Femur (tissue), 1 donor: Measurements from ENCODE around the gene BCKDK.
A peak's percentile ranks its signal among the peaks of the same experiment; 100 is the strongest.

Experiments
- DNase-seq: peaks from one replicate; pipeline ENCODE4 v3.0.0-alpha.2; 2017

BCKDK gene

GRCh38 chr16:31080756-31081419 lies 27.3 kb upstream of the BCKDK start:
- no peak for DNase-seq

GRCh38 chr16:31081428-31082351 lies 26.5 kb upstream of the BCKDK start:
- DNase-seq = no peak

- DNase-seq = no peak
Measured at GRCh38 chr16:31082368-31083045, 25.7 kb upstream of the BCKDK start.

- no peak for DNase-seq
Measured at GRCh38 chr16:31083081-31083480, 25.1 kb upstream of the BCKDK start.

- DNase-seq = no peak
Measured at GRCh38 chr16:31083556-31083955, 24.6 kb upstream of the BCKDK start.

GRCh38 chr16:31083981-31084380 lies 24.2 kb upstream of the BCKDK start:
- DNase-seq = no peak

GRCh38 chr16:31084584-31085302 lies 23.4 kb upstream of the BCKDK start:
- peak; percentile 50 for DNase-seq

DNA sequence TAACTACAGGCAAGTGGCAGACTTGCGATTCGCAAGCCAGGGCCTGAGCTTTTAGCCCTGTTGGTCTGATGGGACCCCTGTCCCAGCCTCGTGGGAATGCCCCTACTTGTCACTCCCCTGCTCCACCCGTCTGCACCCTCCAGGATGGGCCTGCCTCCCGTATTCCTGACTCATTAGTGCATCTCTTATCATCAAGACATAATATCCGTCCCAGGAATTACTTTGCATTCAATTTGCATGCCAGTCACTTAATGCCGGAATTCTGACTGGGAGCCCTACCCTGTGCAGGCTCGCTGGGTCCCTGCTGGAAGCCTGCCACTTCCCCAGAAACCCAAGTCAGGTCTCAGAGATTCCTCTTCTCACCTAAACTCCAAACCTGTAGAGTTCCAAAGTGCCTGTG lies 22.8 kb upstream of the BCKDK start:
- DNase-seq = no peak

DNA sequence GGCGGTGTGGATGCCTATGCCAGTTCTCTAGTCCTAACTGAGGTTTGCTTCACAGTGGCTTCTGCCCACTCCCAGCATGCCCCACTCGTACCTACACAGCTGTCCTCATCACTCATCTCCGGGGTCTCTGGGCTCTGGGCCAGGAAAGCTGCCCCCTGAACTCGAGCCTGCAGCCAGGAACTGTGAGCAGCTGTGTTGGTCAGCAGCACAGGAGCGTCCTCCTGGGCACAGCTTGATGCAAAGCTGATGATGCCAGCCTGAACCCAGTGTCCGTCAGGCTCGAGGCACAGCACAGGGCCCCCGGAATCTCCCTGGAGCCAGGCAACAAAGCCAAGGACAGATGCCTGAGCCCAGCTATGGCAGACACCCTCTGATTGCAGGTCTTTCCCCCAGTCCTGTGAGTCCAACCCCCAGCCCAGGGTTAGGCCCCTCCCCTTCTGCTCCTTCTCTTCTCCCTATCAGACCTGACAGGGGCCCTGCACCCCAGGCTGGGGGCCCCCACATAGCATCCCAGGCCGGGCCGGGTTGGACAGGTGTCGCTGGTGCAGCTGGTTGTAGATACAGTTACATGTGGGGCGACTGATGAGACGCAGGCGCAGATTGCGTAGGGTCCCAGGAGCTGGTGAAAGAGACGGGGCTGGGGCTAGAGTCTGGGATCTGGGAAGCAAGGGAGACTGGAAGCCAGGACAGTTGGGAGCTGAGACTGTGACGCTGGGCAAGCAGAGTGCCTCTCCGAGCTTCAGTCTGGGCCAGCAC lies 22.1 kb upstream of the BCKDK start:
- peak; percentile 84 for DNase-seq

GRCh38 chr16:31086629-31086906 lies 21.6 kb upstream of the BCKDK start:
- no peak for DNase-seq

- peak; percentile 18 for DNase-seq
Measured at GRCh38 chr16:31087481-31087880, 20.7 kb upstream of the BCKDK start.

GRCh38 chr16:31087971-31088370 lies 20.2 kb upstream of the BCKDK start:
- no peak for DNase-seq

GRCh38 chr16:31088459-31089183 lies 19.6 kb upstream of the BCKDK start, which contains the start of gene PRSS53:
Gene PRSS53 (minus strand): TSS chr16:31088943. CDS start chr16:31088809, 134 bp downstream.
- no peak for DNase-seq

DNA sequence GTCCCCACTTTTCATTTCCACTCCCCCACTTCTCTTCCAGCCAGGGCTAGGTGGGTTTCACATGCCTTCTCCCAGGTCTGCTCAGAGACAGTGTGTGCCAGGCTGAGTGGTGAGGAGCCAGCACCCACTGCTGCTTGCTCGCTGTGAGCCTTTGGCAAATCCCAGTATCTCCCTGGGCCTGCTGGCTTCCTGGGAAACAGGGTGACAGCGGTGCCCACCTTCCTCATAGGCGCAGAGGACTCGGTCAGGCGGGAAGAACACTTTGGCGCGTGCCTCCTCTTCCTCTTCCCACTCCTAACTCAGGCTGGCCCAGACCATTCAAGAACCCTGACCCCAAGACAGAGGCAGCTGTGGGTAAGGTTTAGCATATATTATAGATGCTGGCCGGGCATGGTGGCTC lies 19.0 kb upstream of the BCKDK start:
- DNase-seq = no peak

DNA sequence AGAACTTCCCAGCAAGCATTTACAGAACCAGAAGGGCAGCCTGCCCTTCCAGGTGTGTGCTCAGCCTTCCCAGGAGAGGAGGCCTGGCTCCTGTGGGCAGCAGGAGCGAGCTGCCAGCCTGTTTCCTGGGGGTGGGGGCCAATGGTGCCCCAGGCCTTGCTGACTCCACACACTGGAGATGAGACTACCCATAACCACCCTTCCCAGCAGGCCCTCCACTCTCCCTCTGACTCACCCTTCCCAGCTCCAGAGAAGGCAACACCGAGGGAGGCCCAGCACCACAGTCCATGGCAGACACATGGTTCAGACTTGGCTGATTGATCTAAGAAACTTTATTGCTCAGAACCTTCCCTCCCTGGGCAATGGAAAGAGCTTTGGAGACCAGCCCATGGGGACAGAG lies 17.6 kb upstream of the BCKDK start:
- no peak for DNase-seq

DNA sequence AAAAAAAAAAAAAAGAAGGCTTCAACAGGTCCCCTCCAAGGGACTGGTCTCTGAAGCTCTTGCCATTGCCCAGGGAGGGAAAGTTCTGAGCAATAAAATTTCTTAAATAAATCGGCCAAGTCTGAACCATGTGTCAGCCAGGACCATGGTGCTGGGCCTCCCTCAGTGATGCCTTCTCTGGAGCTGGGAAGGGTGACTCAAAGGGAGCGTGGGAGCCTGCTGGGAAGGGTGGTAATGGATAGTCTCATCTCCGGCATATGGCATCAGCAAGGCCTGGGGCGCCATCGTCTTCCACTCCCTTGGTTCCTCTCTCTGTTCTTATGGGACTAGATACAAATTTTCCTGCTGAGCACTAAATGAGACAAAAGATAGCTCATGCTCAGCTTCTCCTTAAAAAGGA lies 15.9 kb upstream of the BCKDK start:
- no peak for DNase-seq

DNA sequence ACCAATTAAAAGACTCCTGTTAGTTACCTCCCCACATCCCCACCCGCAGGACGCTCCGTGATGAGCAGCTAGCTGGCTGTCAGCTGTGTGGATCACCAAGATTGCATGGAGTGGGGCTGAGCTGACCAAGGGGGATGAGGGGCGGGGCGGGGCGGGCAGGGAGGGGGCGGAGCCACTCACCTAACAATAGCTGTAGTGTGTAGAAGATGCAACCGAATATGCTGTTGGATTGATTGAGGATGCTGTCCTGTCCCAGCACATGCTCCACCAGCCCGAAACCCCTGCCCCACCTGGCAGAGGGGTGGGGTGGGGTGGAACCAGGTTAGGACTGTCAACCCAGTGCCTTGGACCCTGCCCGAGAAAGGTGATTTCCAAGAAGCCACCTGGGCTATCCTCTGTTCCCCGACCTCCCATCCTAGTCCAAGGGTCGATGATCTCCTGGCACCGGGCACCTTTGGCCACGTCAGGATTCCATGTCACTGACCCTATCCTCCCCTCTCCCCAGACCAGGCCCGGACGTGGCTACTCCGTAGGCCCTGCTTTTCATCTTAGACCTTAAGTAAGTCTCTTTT lies 15.0 kb upstream of the BCKDK start:
- peak; percentile 64 for DNase-seq

DNA sequence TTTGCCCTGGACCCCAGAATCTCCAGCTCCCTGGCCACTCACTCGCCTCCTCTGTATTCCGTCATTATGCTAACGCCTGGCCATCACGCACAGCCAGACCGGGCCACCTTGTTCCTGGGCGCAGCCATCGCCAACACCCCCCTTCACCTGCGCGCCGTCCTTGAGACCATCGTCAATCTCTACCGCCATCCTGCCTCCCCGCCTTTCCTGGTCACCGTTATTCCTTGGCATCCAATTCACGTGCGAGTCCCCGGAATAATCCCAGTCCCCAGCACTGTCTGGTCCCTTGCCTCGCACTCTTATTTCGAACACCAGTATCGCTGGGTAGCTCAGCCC lies 14.1 kb upstream of the BCKDK start:
- DNase-seq = no peak

- peak; percentile 95 for DNase-seq
Measured at GRCh38 chr16:31094424-31095120, 13.6 kb upstream of the BCKDK start, which contains the start of gene VKORC1. Gene VKORC1 (minus strand): TSS chr16:31094797. CDS start chr16:31094729, 68 bp downstream.

DNA sequence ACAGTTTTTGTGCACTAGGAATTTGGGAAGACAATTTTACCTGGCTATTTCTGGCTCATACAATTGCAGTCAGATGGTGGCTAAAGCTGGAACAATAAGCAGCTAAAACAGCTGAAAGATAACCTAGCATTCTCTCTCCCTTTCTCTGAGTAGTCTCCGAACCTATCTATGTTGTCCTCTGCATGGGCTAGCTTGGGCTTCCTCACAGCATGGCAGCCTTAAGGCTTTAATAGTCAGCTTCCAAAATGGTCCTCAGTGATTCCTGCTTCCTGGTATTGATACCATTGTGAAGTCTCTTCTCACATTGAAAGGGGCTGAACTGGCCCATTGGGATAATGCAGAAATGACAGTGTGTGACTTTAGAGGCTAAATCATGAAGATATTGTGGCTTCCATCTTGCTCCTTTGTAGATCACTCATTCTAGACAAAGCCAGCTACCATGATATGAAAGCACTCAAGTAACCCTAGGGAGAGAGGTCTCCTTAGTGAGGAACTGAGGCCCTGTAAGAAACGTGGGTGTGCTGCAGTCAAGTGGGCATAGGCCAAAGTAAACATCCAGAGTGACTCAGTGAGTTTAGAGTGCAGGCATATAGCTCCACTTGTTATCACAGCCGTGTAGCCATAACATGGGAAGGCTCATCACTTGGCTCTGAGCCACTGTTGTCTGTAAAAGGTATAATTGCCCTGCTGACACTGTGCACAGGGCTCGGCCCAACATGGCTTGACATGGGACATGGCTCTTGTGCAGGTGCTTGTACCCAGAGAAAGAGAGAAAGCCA lies 8.1 kb upstream of the BCKDK start:
- DNase-seq = no peak
